Adipocyte (in vitro differentiated cells): Measurements from ENCODE around the gene ZFP36L2.

Experiments used
- DNase-seq: peaks from one replicate; pipeline ENCODE4 v3.0.0-alpha.2; 2015; ENCODE audit warnings: low read depth
- H3K27me3 ChIP-seq: replicated peaks from 2 replicates; pipeline ENCODE4 v1.7.0; 2013; ENCODE audit warnings: mild to moderate bottlenecking, low read length, moderate library complexity; ENCODE audit not compliant: control insufficient read depth, insufficient read depth
- H3K36me3 ChIP-seq: 2 replicates; pipeline ENCODE4 v1.7.0; 2013; ENCODE audit warnings: low read length, mild to moderate bottlenecking, moderate library complexity; ENCODE audit not compliant: control insufficient read depth, insufficient read depth, severe bottlenecking
- H3K4me1 ChIP-seq: 2 replicates; pipeline ENCODE4 v1.7.0; 2013; ENCODE audit warnings: mild to moderate bottlenecking, low read length, moderate library complexity; ENCODE audit not compliant: control insufficient read depth, insufficient read depth
- H3K4me3 ChIP-seq: 2 replicates; pipeline ENCODE4 v1.7.0; 2013; ENCODE audit warnings: mild to moderate bottlenecking, low read length, moderate library complexity
- H3K9ac ChIP-seq: 2 replicates; pipeline ENCODE4 v1.7.0; 2013; ENCODE audit warnings: mild to moderate bottlenecking, low read length, moderate library complexity
- H3K9me3 ChIP-seq: 2 replicates; pipeline ENCODE4 v1.7.0; 2013; ENCODE audit warnings: mild to moderate bottlenecking, low read length, moderate library complexity; ENCODE audit not compliant: control insufficient read depth

Gene ZFP36L2

DNA sequence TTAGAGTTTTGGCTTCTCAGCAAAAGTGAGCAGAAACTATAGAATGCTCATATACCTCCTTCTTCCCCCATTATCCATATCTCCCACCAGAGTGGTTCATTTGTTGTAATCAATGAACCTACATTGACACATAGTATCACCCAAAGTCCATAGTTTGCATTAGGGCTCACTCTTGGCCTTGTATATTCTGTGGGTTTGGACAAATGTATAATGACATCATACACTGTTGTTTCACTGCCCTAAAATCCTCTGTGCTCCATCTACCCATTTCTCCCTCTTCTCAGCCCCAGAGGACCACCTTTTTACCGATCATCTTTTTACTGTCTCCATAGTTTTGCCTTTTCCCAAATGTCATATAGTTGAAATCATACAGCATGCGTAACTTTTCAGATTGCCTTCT lies 24.1 kb downstream of the ZFP36L2 start:
- Histone ChIP-seq H3K27me3 (no peaks in the 10 kb centered on the region), H3K4me1 (no peaks in the 10 kb centered on the region), H3K9ac (no peak overlapping the region), H3K36me3 (no peaks in the 10 kb centered on the region), H3K4me3 (no peak overlapping the region), H3K9me3 (no peaks in the 10 kb centered on the region)
- no peak for DNase-seq

- Histone ChIP-seq H3K4me1 (no peaks in the 10 kb centered on the region), H3K9ac (no peak overlapping the region), H3K9me3 (no peaks in the 10 kb centered on the region), H3K4me3 (no peak overlapping the region), H3K36me3 (no peaks in the 10 kb centered on the region), H3K27me3 (no peaks in the 10 kb centered on the region)
- no peak for DNase-seq
These were observed 24.9 kb downstream of the ZFP36L2 start for GRCh38 chr2:43201497-43201896.

DNA sequence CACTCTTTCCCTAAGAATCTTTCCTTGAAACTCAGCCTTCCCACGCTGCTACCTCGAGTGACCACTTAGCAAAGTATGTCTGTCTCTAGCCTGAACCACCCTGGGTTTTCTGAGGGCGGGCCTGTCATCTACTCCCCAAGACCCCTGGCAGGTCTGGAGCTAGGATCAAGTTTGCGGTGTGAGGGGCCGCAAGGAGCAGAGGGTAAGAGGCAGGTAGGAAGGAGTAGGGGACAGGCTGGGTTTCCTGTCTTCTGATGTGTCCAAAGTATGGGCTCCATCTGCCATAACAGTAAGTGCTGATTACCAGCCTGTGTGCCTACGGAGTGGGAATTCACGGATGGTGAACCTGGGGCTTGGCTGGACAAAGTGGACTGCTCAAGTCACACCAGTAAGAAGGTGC lies 25.4 kb downstream of the ZFP36L2 start:
- Histone ChIP-seq H3K36me3 (no peaks in the 10 kb centered on the region), H3K9ac (no peak overlapping the region), H3K9me3 (no peaks in the 10 kb centered on the region), H3K27me3 (no peaks in the 10 kb centered on the region), H3K4me1 (no peaks in the 10 kb centered on the region), H3K4me3 (no peak overlapping the region)
- DNase-seq = no peak

- Histone ChIP-seq H3K27me3 (no peaks in the 10 kb centered on the region), H3K4me1 (no peaks in the 10 kb centered on the region), H3K36me3 (no peaks in the 10 kb centered on the region), H3K4me3 (no peak overlapping the region), H3K9me3 (no peaks in the 10 kb centered on the region), H3K9ac (no peak overlapping the region)
- no peak for DNase-seq
These were observed 26.6 kb downstream of the ZFP36L2 start for GRCh38 chr2:43199492-43200488.

GRCh38 chr2:43198263-43198662 lies 28.1 kb downstream of the ZFP36L2 start:
- no peaks in the 10 kb centered on the region for H3K4me1 ChIP-seq
- H3K36me3 ChIP-seq = no peaks in the 10 kb centered on the region
- no peak overlapping the region for H3K4me3 ChIP-seq
- DNase-seq = no peak
- H3K9me3 ChIP-seq = no peaks in the 10 kb centered on the region
- H3K9ac ChIP-seq = no peak overlapping the region
- no peaks in the 10 kb centered on the region for H3K27me3 ChIP-seq

DNA sequence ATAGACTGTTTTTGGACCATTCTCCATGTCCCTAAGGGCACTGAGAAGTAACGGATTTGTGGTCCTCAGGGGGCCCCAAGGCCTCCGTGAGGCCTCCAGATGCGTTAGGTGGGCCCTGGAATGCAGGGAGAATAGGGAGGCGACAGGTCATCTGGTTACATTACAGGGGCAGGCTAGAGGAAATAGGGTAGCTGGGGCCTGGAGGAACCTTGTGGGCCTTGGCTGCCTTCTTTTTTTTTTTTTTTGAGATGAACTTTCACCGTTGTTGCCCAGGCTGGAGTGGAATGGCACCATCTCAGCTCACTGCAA lies 28.9 kb downstream of the ZFP36L2 start:
- no peak overlapping the region for H3K9ac ChIP-seq
- no peak overlapping the region for H3K4me3 ChIP-seq
- no peaks in the 10 kb centered on the region for H3K27me3 ChIP-seq
- DNase-seq = no peak
- H3K9me3 ChIP-seq = no peaks in the 10 kb centered on the region
- H3K4me1 ChIP-seq = no peaks in the 10 kb centered on the region
- no peaks in the 10 kb centered on the region for H3K36me3 ChIP-seq

DNA sequence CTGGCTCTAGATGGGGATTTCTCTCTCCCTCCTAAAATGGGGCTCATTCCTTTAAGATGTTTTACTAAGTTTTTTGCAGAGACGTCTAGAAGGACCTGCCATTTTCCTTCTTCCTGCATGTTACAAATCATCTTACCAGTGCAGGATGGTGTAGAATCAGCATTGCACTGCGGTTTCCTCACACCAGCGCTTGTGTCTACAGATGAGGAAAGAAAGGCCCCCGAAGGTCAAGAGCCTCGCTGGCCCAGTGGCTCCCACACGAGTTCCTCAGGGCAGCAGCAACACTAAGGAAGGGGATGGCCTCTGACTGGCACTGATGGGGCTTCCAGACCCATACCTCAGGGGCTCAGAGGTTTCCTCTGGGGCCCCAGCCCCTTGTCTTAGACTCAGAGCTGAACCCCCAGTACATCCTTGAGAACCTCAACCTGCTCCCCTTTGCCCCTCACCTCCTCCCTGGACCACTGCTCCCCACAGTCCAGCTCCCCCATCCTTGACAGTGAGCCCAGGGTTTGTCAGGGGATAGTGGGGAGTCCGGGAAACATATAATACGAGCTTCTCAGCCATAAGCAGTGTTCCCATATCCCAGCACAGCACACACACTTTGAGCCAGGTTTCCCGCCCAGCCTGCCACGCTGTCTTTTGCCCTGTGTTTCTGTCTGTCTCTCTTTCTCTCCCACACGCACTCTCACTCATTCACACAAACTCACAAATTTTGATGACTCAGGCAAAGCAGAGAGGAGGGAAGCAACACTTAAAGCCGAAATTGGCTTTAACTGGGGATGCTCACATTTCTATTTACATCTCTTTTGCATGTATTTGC lies 29.4 kb downstream of the ZFP36L2 start:
- H3K4me1 ChIP-seq = no peaks in the 10 kb centered on the region
- H3K9ac ChIP-seq = no peak overlapping the region
- no peak overlapping the region for H3K4me3 ChIP-seq
- H3K27me3 ChIP-seq = no peaks in the 10 kb centered on the region
- no peaks in the 10 kb centered on the region for H3K9me3 ChIP-seq
- H3K36me3 ChIP-seq = no peaks in the 10 kb centered on the region
- no peak for DNase-seq

DNA sequence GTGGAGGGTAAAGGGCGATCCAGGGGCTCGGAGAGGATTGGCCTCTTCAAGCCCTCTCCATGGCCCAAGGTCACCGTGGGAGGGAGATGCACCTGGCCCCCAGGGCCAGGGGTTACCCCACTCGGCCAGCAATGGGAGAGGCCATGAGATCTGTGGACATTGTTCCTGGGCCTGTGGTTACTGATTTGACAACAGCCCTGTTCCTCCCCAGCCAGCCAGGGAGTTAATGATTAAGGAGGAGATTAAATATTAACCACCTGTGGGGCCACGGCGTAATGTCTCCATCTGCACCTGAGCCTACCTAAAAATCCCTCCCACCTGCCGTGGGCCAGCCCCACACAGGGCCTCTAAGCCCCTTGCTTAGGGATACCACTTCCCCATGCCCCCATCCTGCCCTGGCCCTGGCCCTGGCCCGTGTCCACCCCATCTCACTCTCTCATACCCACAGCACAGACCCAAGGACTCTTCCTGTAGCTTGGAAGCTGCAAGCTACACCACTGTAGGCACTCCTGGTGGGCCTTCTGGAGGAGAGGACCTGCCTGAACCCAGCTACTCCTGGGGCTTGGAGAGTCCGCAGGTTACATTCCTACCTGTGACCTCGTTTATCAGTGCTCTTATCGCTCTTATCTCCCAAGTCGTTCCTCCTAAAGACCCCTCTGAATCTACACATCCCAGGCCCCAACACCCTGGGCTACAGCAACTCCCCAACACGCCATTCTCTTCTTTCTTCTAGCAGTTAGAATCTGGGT lies 32.1 kb downstream of the ZFP36L2 start:
- no peak for DNase-seq
- H3K9ac ChIP-seq = no peak overlapping the region
- H3K27me3 ChIP-seq = no peaks in the 10 kb centered on the region
- H3K9me3 ChIP-seq = no peaks in the 10 kb centered on the region
- H3K36me3 ChIP-seq = no peaks in the 10 kb centered on the region
- H3K4me3 ChIP-seq = no peak overlapping the region
- H3K4me1 ChIP-seq = no peaks in the 10 kb centered on the region

- Histone ChIP-seq H3K9ac (no peak overlapping the region), H3K27me3 (no peaks in the 10 kb centered on the region), H3K4me1 (no peaks in the 10 kb centered on the region), H3K36me3 (no peaks in the 10 kb centered on the region), H3K4me3 (no peak overlapping the region), H3K9me3 (no peaks in the 10 kb centered on the region)
- DNase-seq = no peak
These were observed 32.7 kb downstream of the ZFP36L2 start for GRCh38 chr2:43193652-43194120.

DNA sequence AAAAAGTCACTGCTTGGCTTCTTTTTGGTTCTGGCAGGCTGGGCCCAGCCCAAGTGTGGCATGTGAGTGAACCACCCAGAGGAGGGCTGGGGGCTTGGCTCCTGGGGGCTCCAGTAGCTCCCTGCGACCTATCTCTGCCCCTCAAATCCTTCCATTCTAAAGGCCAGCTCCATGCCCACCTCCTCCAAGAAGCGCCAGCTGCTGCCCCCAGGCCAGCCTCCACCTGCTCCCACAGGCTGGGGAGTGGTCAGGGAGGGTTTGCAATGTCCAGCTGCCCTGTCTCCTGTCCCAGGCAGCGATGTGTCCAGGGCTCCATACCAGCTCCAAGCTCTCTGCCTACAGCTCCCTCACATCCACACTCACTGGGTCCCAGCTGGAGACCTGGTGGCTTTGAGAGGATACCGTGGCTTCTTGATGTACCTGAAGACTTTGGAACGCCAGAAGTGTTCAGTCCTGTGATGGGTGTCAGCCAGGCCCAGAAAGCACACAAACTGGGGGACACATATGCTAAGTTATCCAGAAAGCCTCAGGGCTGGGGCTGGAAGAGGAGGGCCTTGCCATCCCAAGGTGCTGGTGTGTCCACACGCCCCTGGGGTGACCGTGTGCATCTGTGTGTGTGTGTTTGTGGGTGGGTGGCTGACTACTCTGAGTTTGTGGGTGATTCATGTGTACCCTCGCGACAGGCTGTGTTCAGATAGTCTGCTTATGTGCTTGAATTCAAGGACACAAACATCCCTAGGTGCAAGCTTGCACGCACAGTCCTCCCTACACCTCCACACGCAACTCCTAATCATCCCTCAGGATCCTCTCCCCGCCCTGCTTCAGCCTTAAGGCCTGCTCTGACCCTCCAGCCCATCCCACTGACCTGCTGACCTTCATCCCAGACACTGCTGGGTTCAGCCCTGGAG lies 33.4 kb downstream of the ZFP36L2 start:
- H3K4me3 ChIP-seq = no peak overlapping the region
- DNase-seq = no peak
- no peaks in the 10 kb centered on the region for H3K36me3 ChIP-seq
- no peaks in the 10 kb centered on the region for H3K9me3 ChIP-seq
- no peaks in the 10 kb centered on the region for H3K27me3 ChIP-seq
- no peaks in the 10 kb centered on the region for H3K4me1 ChIP-seq
- H3K9ac ChIP-seq = no peak overlapping the region
